ENCODE measurements around the gene HMX1.

HMX1 gene

DNA sequence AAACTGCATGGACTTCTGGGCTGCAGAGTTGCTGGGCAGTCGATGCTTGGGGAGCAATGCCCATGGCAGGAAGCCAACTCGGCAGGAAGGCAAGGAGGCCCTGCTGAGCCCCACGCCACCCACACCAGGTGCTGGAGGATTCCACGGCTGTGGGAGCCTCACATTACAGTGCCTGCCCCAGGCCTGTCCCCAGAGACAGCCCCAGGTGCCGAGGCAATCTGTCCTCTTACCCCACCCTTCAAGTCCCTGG lies 53.9 kb downstream of the HMX1 start:
- TF ChIP-seq POLR2AphosphoS5 (IDR thresholded peaks at IDR 0.05; ENCODE audit: low read depth, low read length) (no peak), POU2F2 (IDR thresholded peaks at IDR 0.05; ENCODE audit: low read depth, low read length) (no peak), POLR2A (IDR thresholded peaks at IDR 0.05; ENCODE audit: low read depth, low read length) (no peak), SPI1 (IDR thresholded peaks at IDR 0.05; ENCODE audit: low read depth, low read length) (no peak), TAF1 (IDR thresholded peaks at IDR 0.05; ENCODE audit: low read depth, low read length) (no peak), PAX5 (IDR thresholded peaks at IDR 0.05; ENCODE audit: insufficient read depth, low read length, severe bottlenecking) (no peak)
- no peak for FAIRE-seq

DNA sequence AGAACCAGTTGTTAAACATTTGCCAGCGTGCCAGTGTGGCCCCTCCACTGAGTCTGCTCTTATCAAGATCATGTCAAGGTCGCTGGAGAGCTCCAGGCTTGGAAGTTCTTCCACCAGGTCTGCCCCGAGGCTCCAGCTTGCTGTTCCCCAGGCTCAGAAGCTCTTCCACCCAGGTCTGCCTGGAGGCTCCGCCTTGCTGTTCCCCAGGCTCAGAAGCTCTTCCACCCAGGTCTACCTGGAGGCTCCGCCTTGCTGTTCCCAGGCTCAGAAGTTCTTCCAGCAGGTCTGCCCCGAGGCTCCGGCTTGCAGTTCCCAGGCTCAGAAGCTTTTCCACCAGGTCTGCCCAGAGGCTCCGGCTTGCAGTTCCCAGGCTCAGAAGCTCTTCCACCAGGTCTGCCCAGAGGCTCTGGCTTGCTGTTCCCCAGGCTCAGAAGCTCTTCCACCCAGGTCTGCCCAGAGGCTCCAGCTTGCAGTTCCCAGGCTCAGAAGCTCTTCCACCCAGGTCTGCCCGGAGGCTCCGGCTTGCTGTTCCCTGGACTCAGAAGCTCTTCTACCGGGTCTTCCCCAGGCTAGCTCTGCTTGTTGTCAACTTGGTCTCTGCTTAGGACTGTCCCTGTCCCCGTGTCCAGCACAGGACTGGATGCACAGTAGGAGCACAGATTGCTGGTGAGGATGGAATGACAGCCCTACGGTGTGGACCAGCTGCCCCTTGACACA lies 54.4 kb downstream of the HMX1 start:
- FAIRE-seq (no peak), DNase-seq (ENCODE audit: insufficient read length, low spot score) (no peak)
- TF ChIP-seq POLR2A (IDR thresholded peaks at IDR 0.05; ENCODE audit: low read depth, low read length): no peak
- TF ChIP-seq PAX5 (IDR thresholded peaks at IDR 0.05; ENCODE audit: insufficient read depth, low read length, severe bottlenecking): no peak
- TF ChIP-seq TAF1 (IDR thresholded peaks at IDR 0.05; ENCODE audit: low read depth, low read length): no peak
- TF ChIP-seq SPI1 (IDR thresholded peaks at IDR 0.05; ENCODE audit: low read depth, low read length): no peak
- TF ChIP-seq POU2F2 (IDR thresholded peaks at IDR 0.05; ENCODE audit: low read depth, low read length): no peak
- no peak for TF ChIP-seq POLR2AphosphoS5 (IDR thresholded peaks at IDR 0.05; ENCODE audit: low read depth, low read length)

More for the DNA sequence above, 53.9 kb downstream of the HMX1 start:
- no peak for DNase-seq (ENCODE audit: insufficient read length, low spot score)

Data from GM12891 (cell line).